Measurements from ENCODE around the gene LRMDA.

GRCh38 chr10:75451831-75452230, 20.4 kb downstream of the LRMDA start:
- no peak for TF ChIP-seq CTCF (IDR thresholded peaks at IDR 0.05)
- TF ChIP-seq POLR2A (IDR thresholded peaks at IDR 0.05): no peak

Data from body of pancreas (tissue), 4 donors.